Measurements from ENCODE around the gene RTL1. TPM values are rescaled to one million over a fixed set of nuclear protein-coding genes. Genes with fewer than 3 reads are reported as not detected.

RTL1 gene
- total and polyA plus RNA-seq, 2 experiments from 2014 or later: 0.36 TPM; not detected in 1

- 79 to 85% methylated on average over 19 to 22 of the region's 22 CpGs for WGBS, 2 experiments (ENCODE audit: low coverage in 1 of 2, low lambda C conversion rate in 2 of 2, missing lambda C conversion rate in 2 of 2)
- no peaks in the 10 kb centered on the region for H3K27me3 ChIP-seq (replicated peaks; ENCODE audit: insufficient read depth)
- no peak overlapping the region for H3K9ac ChIP-seq
- H3F3A ChIP-seq (ENCODE audit: insufficient read depth): peaks cover 26% of the 10 kb centered on the region
- peaks cover 9% of the 10 kb centered on the region; the same call in 1 of the 2 replicates for H4K20me1 ChIP-seq (ENCODE audit: insufficient read depth)
- H3K4me2 ChIP-seq (ENCODE audit: unreplicated experiment): no peak overlapping the region
- DNase-seq: no peak
- no peaks in the 10 kb centered on the region for H3K9me3 ChIP-seq (ENCODE audit: low read depth)
- H3K4me1 ChIP-seq (ENCODE audit: insufficient read depth): peaks cover 25% of the 10 kb centered on the region
- TF ChIP-seq EZH2phosphoT487 (IDR thresholded peaks at IDR 0.05; ENCODE audit: insufficient read depth, low read depth): no peak
- no peak overlapping the region for H3K4me3 ChIP-seq
- in situ Hi-C loops (cut with MboI): no loop called here
- peaks cover 19% of the 10 kb centered on the region for H3K36me3 ChIP-seq (ENCODE audit: low read depth)
- H3K9me2 ChIP-seq (ENCODE audit: insufficient read depth): no peaks in the 10 kb centered on the region
- H3K27ac ChIP-seq: peak overlapping the region; percentile 58
- no peak overlapping the region for H2AFZ ChIP-seq
- peaks cover 29% of the 10 kb centered on the region for H3K79me2 ChIP-seq (ENCODE audit: insufficient read depth)
Observed at GRCh38 chr14:100865682-100866591, 37.6 kb downstream of the RTL1 start.

GRCh38 chr14:100864960-100865681 lies 38.4 kb downstream of the RTL1 start:
- Histone ChIP-seq H3K27ac (peak overlapping the region; percentile 58), H3K4me2 (ENCODE audit: unreplicated experiment) (no peak overlapping the region), H2AFZ (no peak overlapping the region), H4K20me1 (ENCODE audit: insufficient read depth) (peaks cover 9% of the 10 kb centered on the region; the same call in 1 of the 2 replicates), H3K4me1 (ENCODE audit: insufficient read depth) (peaks cover 25% of the 10 kb centered on the region), H3F3A (ENCODE audit: insufficient read depth) (peaks cover 26% of the 10 kb centered on the region), H3K9me2 (ENCODE audit: insufficient read depth) (no peaks in the 10 kb centered on the region), H3K36me3 (ENCODE audit: low read depth) (peaks cover 19% of the 10 kb centered on the region), H3K4me3 (no peak overlapping the region), H3K9ac (no peak overlapping the region), H3K79me2 (ENCODE audit: insufficient read depth) (peaks cover 34% of the 10 kb centered on the region), H3K27me3 (replicated peaks; ENCODE audit: insufficient read depth) (no peaks in the 10 kb centered on the region), H3K9me3 (ENCODE audit: low read depth) (no peaks in the 10 kb centered on the region)
- DNase-seq: peak; percentile 79
- TF ChIP-seq EZH2phosphoT487 (IDR thresholded peaks at IDR 0.05; ENCODE audit: insufficient read depth, low read depth): no peak
- no peak for TF ChIP-seq EZH2 (IDR thresholded peaks at IDR 0.05; ENCODE audit: insufficient read depth, poor library complexity, severe bottlenecking)
- in situ Hi-C loops (cut with MboI): no loop called here
- WGBS, 2 experiments (ENCODE audit: low coverage in 1 of 2, low lambda C conversion rate in 2 of 2, missing lambda C conversion rate in 2 of 2): 3 to 7% methylated on average over 9 of the region's 9 CpGs

GRCh38 chr14:100864206-100864605 lies 39.3 kb downstream of the RTL1 start:
- Histone ChIP-seq H3F3A (ENCODE audit: insufficient read depth) (peaks cover 26% of the 10 kb centered on the region), H3K4me2 (ENCODE audit: unreplicated experiment) (no peak overlapping the region), H3K9me3 (ENCODE audit: low read depth) (no peaks in the 10 kb centered on the region), H3K27me3 (replicated peaks; ENCODE audit: insufficient read depth) (no peaks in the 10 kb centered on the region), H3K4me1 (ENCODE audit: insufficient read depth) (peaks cover 25% of the 10 kb centered on the region), H3K79me2 (ENCODE audit: insufficient read depth) (peaks cover 43% of the 10 kb centered on the region), H3K9ac (no peak overlapping the region), H4K20me1 (ENCODE audit: insufficient read depth) (peaks cover 9% of the 10 kb centered on the region; the same call in 1 of the 2 replicates), H2AFZ (no peak overlapping the region), H3K9me2 (ENCODE audit: insufficient read depth) (no peaks in the 10 kb centered on the region), H3K27ac (peak overlapping the region; percentile 58), H3K36me3 (ENCODE audit: low read depth) (peaks cover 19% of the 10 kb centered on the region), H3K4me3 (no peak overlapping the region)
- no peak for DNase-seq
- TF ChIP-seq EZH2phosphoT487 (IDR thresholded peaks at IDR 0.05; ENCODE audit: insufficient read depth, low read depth): no peak
- TF ChIP-seq EZH2 (IDR thresholded peaks at IDR 0.05; ENCODE audit: insufficient read depth, poor library complexity, severe bottlenecking): no peak
- 74% methylated on average over 10 of the region's 10 CpGs for WGBS, 2 experiments (ENCODE audit: low coverage in 1 of 2, low lambda C conversion rate in 2 of 2, missing lambda C conversion rate in 2 of 2)
- in situ Hi-C loops (cut with MboI): no loop called here

GRCh38 chr14:100862793-100863192 lies 40.7 kb downstream of the RTL1 start:
- WGBS, 2 experiments (ENCODE audit: low coverage in 1 of 2, low lambda C conversion rate in 2 of 2, missing lambda C conversion rate in 2 of 2): 76 to 93% methylated on average over 2 of the region's 2 CpGs
- H2AFZ ChIP-seq: no peak overlapping the region
- peaks cover 55% of the 10 kb centered on the region for H3K79me2 ChIP-seq (ENCODE audit: insufficient read depth)
- no peak overlapping the region for H3K4me2 ChIP-seq (ENCODE audit: unreplicated experiment)
- no peak overlapping the region for H3K9ac ChIP-seq
- DNase-seq: no peak
- H3K27ac ChIP-seq: peak overlapping the region; percentile 18
- TF ChIP-seq EZH2 (IDR thresholded peaks at IDR 0.05; ENCODE audit: insufficient read depth, poor library complexity, severe bottlenecking): no peak
- no peak for TF ChIP-seq EZH2phosphoT487 (IDR thresholded peaks at IDR 0.05; ENCODE audit: insufficient read depth, low read depth)
- H3K27me3 ChIP-seq (replicated peaks; ENCODE audit: insufficient read depth): no peaks in the 10 kb centered on the region
- peaks cover 25% of the 10 kb centered on the region for H3K4me1 ChIP-seq (ENCODE audit: insufficient read depth)
- no peak overlapping the region for H3K4me3 ChIP-seq
- H3F3A ChIP-seq (ENCODE audit: insufficient read depth): peaks cover 26% of the 10 kb centered on the region
- in situ Hi-C loops (cut with MboI): no loop called here
- H4K20me1 ChIP-seq (ENCODE audit: insufficient read depth): peaks cover 9% of the 10 kb centered on the region; the same call in 1 of the 2 replicates
- peaks cover 19% of the 10 kb centered on the region for H3K36me3 ChIP-seq (ENCODE audit: low read depth)
- H3K9me3 ChIP-seq (ENCODE audit: low read depth): no peaks in the 10 kb centered on the region
- H3K9me2 ChIP-seq (ENCODE audit: insufficient read depth): no peaks in the 10 kb centered on the region

All from GM23248 (cell line).